HFF-Myc (cell line): Measurements from ENCODE around the gene PTPRN2.

Experiments
- DNase-seq: peaks from one replicate; pipeline ENCODE4 v3.0.0-alpha.2; 2011; ENCODE audit warnings: low read depth; ENCODE audit errors: extremely low read depth
- H3K4me3 ChIP-seq: replicated peaks from 2 replicates; pipeline ENCODE4 v1.5.1; 2011; ENCODE audit warnings: low read depth, mild to moderate bottlenecking, control low read depth, low read length
- TF ChIP-seq, protein P1 (sequence below): IDR thresholded peaks from 2 replicates; pipeline ENCODE4 v1.5.1; 2012; ENCODE audit warnings: mild to moderate bottlenecking, low read depth, low read length, control low read depth; ENCODE audit errors: missing control alignments

Gene PTPRN2

GRCh38 chr7:157952050-157952667 lies 635.5 kb downstream of the PTPRN2 start:
- no peak for DNase-seq
- TF ChIP-seq, protein P1, sequence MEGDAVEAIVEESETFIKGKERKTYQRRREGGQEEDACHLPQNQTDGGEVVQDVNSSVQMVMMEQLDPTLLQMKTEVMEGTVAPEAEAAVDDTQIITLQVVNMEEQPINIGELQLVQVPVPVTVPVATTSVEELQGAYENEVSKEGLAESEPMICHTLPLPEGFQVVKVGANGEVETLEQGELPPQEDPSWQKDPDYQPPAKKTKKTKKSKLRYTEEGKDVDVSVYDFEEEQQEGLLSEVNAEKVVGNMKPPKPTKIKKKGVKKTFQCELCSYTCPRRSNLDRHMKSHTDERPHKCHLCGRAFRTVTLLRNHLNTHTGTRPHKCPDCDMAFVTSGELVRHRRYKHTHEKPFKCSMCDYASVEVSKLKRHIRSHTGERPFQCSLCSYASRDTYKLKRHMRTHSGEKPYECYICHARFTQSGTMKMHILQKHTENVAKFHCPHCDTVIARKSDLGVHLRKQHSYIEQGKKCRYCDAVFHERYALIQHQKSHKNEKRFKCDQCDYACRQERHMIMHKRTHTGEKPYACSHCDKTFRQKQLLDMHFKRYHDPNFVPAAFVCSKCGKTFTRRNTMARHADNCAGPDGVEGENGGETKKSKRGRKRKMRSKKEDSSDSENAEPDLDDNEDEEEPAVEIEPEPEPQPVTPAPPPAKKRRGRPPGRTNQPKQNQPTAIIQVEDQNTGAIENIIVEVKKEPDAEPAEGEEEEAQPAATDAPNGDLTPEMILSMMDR: no peak
- no peak overlapping the region for H3K4me3 ChIP-seq

- TF ChIP-seq, protein P1: no peak
- H3K4me3 ChIP-seq: no peak overlapping the region
- DNase-seq: no peak
Observed at GRCh38 chr7:157951300-157952049, 636.1 kb downstream of the PTPRN2 start.

GRCh38 chr7:157949711-157950110 lies 637.9 kb downstream of the PTPRN2 start:
- H3K4me3 ChIP-seq: no peak overlapping the region
- DNase-seq: no peak
- TF ChIP-seq, protein P1: no peak

DNA sequence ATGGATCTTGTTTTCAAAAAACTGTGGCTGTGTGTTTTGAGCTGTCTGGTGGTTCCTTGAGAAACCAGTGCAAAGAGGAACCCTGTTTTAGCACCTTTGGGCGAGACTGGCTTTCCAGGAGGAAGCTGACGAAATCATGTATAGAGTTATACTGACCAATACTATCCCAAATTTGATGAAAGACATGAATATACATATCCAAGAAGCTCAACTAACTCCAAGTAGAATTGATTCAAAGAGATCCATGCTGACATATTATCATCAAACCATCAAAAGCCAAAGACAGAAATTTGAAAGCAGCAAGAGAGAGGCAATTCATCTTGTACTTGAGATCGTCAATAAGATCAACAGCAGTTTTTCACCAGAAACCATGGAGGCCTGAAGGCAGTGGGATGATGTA lies 640.1 kb downstream of the PTPRN2 start:
- DNase-seq: no peak
- TF ChIP-seq, protein P1: no peak
- H3K4me3 ChIP-seq: no peak overlapping the region

- TF ChIP-seq, protein P1: no peak
- H3K4me3 ChIP-seq: no peak overlapping the region
Observed at GRCh38 chr7:157946398-157947060, 641.1 kb downstream of the PTPRN2 start.

GRCh38 chr7:157945401-157945800 lies 642.2 kb downstream of the PTPRN2 start:
- DNase-seq: no peak
- H3K4me3 ChIP-seq: no peak overlapping the region
- TF ChIP-seq, protein P1: no peak

More at GRCh38 chr7:157946398-157947060, 641.1 kb downstream of the PTPRN2 start:
- no peak for DNase-seq
